H1 (cell line): Measurements from ENCODE around the gene TMEM169. TPM values are rescaled to one million over a fixed set of nuclear protein-coding genes. Genes with fewer than 3 reads are reported as not detected.
A peak's percentile ranks its signal among the peaks of the same experiment; 100 is the strongest.

Experiments
- CTCF ChIA-PET: fragments of 300-600 bp; sonication (Branson Sonifier 250); formaldehyde crosslinking; loops from one replicate; lab custom pipeline; 2021; ENCODE audit not compliant: partially characterized antibody; lab: Charles Lee
- POLR2A ChIA-PET: fragments of 300-600 bp; sonication (Branson Sonifier 250); formaldehyde crosslinking; loops from one replicate; lab custom pipeline; 2021; ENCODE audit warnings: inconsistent platforms; ENCODE audit not compliant: partially characterized antibody; lab: Charles Lee
- DNase-seq, 2 experiments: peaks; one replicate each; pipeline versions ENCODE4 v3.0.0 to v3.0.0-alpha.2; 2010 to 2022; ENCODE audit warnings: low spot score in 2 of 2, low read depth in 1 of 2, mixed read lengths in 1 of 2
- FAIRE-seq: peaks from 2 replicates; lab custom pipeline; 2011; peaks lifted over from hg19 to GRCh38; lab: Jason Lieb, UNC
- H2AFZ ChIP-seq: 2 replicates; pipeline ENCODE4 v1.8.1; 2012; ENCODE audit warnings: low read length, inconsistent platforms
- H2AK5ac ChIP-seq: 2 replicates; pipeline ENCODE4 v1.6.1; 2013; ENCODE audit warnings: low read depth, low read length
- H2BK120ac ChIP-seq: replicated peaks from 2 replicates; pipeline ENCODE3; 2013; ENCODE audit warnings: low read depth, low read length, inconsistent platforms
- H2BK12ac ChIP-seq: 2 replicates; pipeline ENCODE4 v1.6.1; 2013; ENCODE audit warnings: low read depth, low read length
- H2BK15ac ChIP-seq: 2 replicates; pipeline ENCODE4 v1.6.1; 2013; ENCODE audit warnings: low read length
- H2BK20ac ChIP-seq: 2 replicates; pipeline ENCODE4 v1.6.1; 2013; ENCODE audit warnings: low read length
- H2BK5ac ChIP-seq: 2 replicates; pipeline ENCODE4 v1.6.1; 2013; ENCODE audit warnings: low read depth, low read length
- H3K14ac ChIP-seq: 2 replicates; pipeline ENCODE4 v1.6.1; 2013; ENCODE audit warnings: inconsistent platforms; ENCODE audit not compliant: insufficient read length
- H3K18ac ChIP-seq: 2 replicates; pipeline ENCODE4 v1.6.1; 2013; ENCODE audit warnings: low read length; ENCODE audit errors: extremely low read depth
- H3K23ac ChIP-seq: 2 replicates; pipeline ENCODE4 v1.6.1; 2013; ENCODE audit warnings: inconsistent platforms; ENCODE audit not compliant: insufficient read length
- H3K23me2 ChIP-seq: 2 replicates; pipeline ENCODE4 v1.6.1; 2013; ENCODE audit warnings: low read depth, low read length
- H3K27ac ChIP-seq: 2 replicates; pipeline ENCODE4 v1.6.1; 2011; ENCODE audit warnings: low read depth, low read length, inconsistent platforms
- H3K27me3 ChIP-seq, 4 experiments: replicated peaks in 1 of 4; 1 replicate in 1 of 4; 2 replicates in 3 of 4; pipeline versions ENCODE4 v1.6.1 to v1.8.1; 2011 to 2013; ENCODE audit warnings: low read length in 3 of 4, mild to moderate bottlenecking in 3 of 4, inconsistent platforms in 2 of 4, mixed read lengths in 2 of 4, moderate library complexity in 1 of 4; ENCODE audit not compliant: control insufficient read depth in 3 of 4, insufficient read depth in 3 of 4; ENCODE audit errors: extremely low read depth in 1 of 4
- H3K36me3 ChIP-seq, 4 experiments: 2 replicates each; pipeline versions ENCODE4 v1.6.1 to v1.8.1; 2011 to 2013; ENCODE audit warnings: mild to moderate bottlenecking in 4 of 4, low read length in 3 of 4, moderate library complexity in 2 of 4, control low read depth in 1 of 4, inconsistent platforms in 1 of 4; ENCODE audit not compliant: insufficient read depth in 4 of 4, control insufficient read depth in 2 of 4
- H3K4ac ChIP-seq: replicated peaks from 2 replicates; pipeline ENCODE3; 2013; ENCODE audit warnings: low read length, low read depth, mixed read lengths, inconsistent platforms; ENCODE audit not compliant: insufficient read length
- H3K4me1 ChIP-seq, 4 experiments: replicated peaks in 1 of 4; 1 replicate in 1 of 4; 2 replicates in 3 of 4; pipeline versions ENCODE4 v1.6.1 to v1.8.1; 2011 to 2013; ENCODE audit warnings: low read length in 3 of 4, inconsistent platforms in 2 of 4, mixed read lengths in 1 of 4; ENCODE audit not compliant: insufficient read depth in 4 of 4, control insufficient read depth in 3 of 4
- H3K4me2 ChIP-seq, 2 experiments: 2 replicates each; pipeline versions ENCODE4 v1.6.1 to v1.8.1; 2011 to 2013; ENCODE audit warnings: low read depth in 2 of 2, low read length in 2 of 2, control low read depth in 1 of 2, inconsistent platforms in 1 of 2, mild to moderate bottlenecking in 1 of 2; ENCODE audit not compliant: insufficient read depth in 1 of 2
- H3K4me3 ChIP-seq, 4 experiments: fragments of 200-600, 300-600 bp in 1 of 4; sonication (generic), shearing (Covaris generic), sonication (Bioruptor Twin) in 1 of 4; 2 replicates each; pipeline versions ENCODE4 v1.5.1 to v1.8.1; 2011 to 2016; ENCODE audit warnings: low read length in 4 of 4, low read depth in 3 of 4, control low read depth in 2 of 4, inconsistent platforms in 2 of 4, mild to moderate bottlenecking in 2 of 4, mixed read lengths in 1 of 4, moderate library complexity in 1 of 4; ENCODE audit not compliant: insufficient read depth in 2 of 4; ENCODE audit errors: extremely low read depth in 1 of 4
- H3K56ac ChIP-seq: replicated peaks from 2 replicates; pipeline ENCODE3; 2013; ENCODE audit warnings: low read depth, mild to moderate bottlenecking, mixed read lengths, low read length, inconsistent platforms; ENCODE audit not compliant: insufficient read length
- H3K79me1 ChIP-seq: 2 replicates; pipeline ENCODE4 v1.6.1; 2013; ENCODE audit warnings: low read depth, low read length, control low read depth
- H3K79me2 ChIP-seq, 2 experiments: 2 replicates each; pipeline versions ENCODE4 v1.6.1 to v1.8.1; 2012 to 2013; ENCODE audit warnings: low read length in 2 of 2, mild to moderate bottlenecking in 2 of 2, inconsistent platforms in 1 of 2; ENCODE audit not compliant: insufficient read depth in 2 of 2, control insufficient read depth in 1 of 2
- H3K9ac ChIP-seq, 4 experiments: replicated peaks in 1 of 4; 1 replicate in 1 of 4; 2 replicates in 3 of 4; pipeline versions ENCODE4 v1.6.1 to v1.8.1; 2011 to 2013; ENCODE audit warnings: low read depth in 3 of 4, low read length in 3 of 4, control low read depth in 2 of 4, mild to moderate bottlenecking in 2 of 4, moderate library complexity in 2 of 4, inconsistent platforms in 1 of 4; ENCODE audit errors: extremely low read depth in 1 of 4
- H3K9me3 ChIP-seq, 2 experiments: 2 replicates each; pipeline versions ENCODE4 v1.6.1 to v1.8.1; 2012 to 2013; ENCODE audit warnings: mild to moderate bottlenecking in 2 of 2, moderate library complexity in 2 of 2, control low read depth in 1 of 2, inconsistent platforms in 1 of 2, low read depth in 1 of 2, low read length in 1 of 2, mixed read lengths in 1 of 2; ENCODE audit not compliant: insufficient read depth in 2 of 2
- H4K20me1 ChIP-seq, 2 experiments: replicated peaks in 1 of 2; 2 replicates each; pipeline versions ENCODE3 to v1.8.1; 2011 to 2013; ENCODE audit warnings: inconsistent platforms in 2 of 2, low read length in 2 of 2, mild to moderate bottlenecking in 1 of 2; ENCODE audit not compliant: insufficient read depth in 2 of 2, control insufficient read depth in 1 of 2
- H4K5ac ChIP-seq: 2 replicates; pipeline ENCODE4 v1.6.1; 2013; ENCODE audit warnings: low read length, low read depth, mixed read lengths, inconsistent platforms; ENCODE audit not compliant: insufficient read length
- H4K8ac ChIP-seq: 2 replicates; pipeline ENCODE4 v1.8.0; 2013; ENCODE audit warnings: mild to moderate bottlenecking, moderate library complexity, low read length, inconsistent platforms; ENCODE audit not compliant: insufficient read depth; ENCODE audit errors: extremely low read depth
- H4K91ac ChIP-seq: replicated peaks from 2 replicates; pipeline ENCODE3; 2013; ENCODE audit warnings: low read length, mixed read lengths, inconsistent platforms; ENCODE audit not compliant: insufficient read length
- CHD2 ChIP-seq: IDR thresholded peaks from 2 replicates; pipeline ENCODE4 v1.6.1; 2012; ENCODE audit warnings: low read length, improper control_type of control experiment
- CTCF ChIP-seq, 3 experiments: IDR thresholded peaks; 1 replicate in 2 of 3; 2 replicates in 1 of 3; pipeline versions ENCODE4 v1.5.1 to v1.6.1; 2011; ENCODE audit warnings: low read length in 3 of 3, mild to moderate bottlenecking in 3 of 3, inconsistent platforms in 2 of 3, low read depth in 1 of 3, moderate library complexity in 1 of 3; ENCODE audit not compliant: insufficient read depth in 1 of 3; ENCODE audit errors: control extremely low read depth in 1 of 3
- EGR1 ChIP-seq: IDR thresholded peaks from 2 replicates; pipeline ENCODE4 v1.6.1; 2011; ENCODE audit warnings: low read depth, low read length, borderline replicate concordance
- KDM1A ChIP-seq: fragments of 200-600, 300-600 bp; sonication (generic); IDR thresholded peaks from 2 replicates; pipeline ENCODE4 v1.7.1; 2016; ENCODE audit warnings: mild to moderate bottlenecking, low read length, borderline replicate concordance
- WGBS, 2 experiments: shearing (Covaris generic) in 1 of 2; methylation state at CpG; one replicate each; pipeline versions ENCODE4 v1.1.6 to v1.1.7; 2013 to 2015; ENCODE audit warnings: low lambda C conversion rate in 2 of 2, mixed read lengths in 2 of 2, inconsistent platforms in 1 of 2, low coverage in 1 of 2, missing lambda C conversion rate in 1 of 2; ENCODE audit not compliant: insufficient replicate concordance in 2 of 2, insufficient coverage in 1 of 2, insufficient read length in 1 of 2; ENCODE audit errors: extremely low coverage in 1 of 2, missing lambda C conversion rate in 1 of 2; 5-methylcytosine and 5-hydroxymethylcytosine counted together
- polyA plus RNA-seq, 7 experiments: library from polyadenylated mRNA; depleted of rRNA in 3 of 7; stranded (reverse) in 5 of 7; unstranded in 2 of 7; fragments of >200 nt in 5 of 7; fragments of 200-250 nt in 2 of 7; gene quantifications; 1 replicate in 5 of 7; 2 replicates in 1 of 7; 4 replicates in 1 of 7; pipeline versions ENCODE4 v1.2.1 to v1.2.3, GENCODE V29; 2011 to 2013; ENCODE audit warnings: missing spikeins in 2 of 7, mixed read lengths in 2 of 7
- total RNA-seq: library from RNA; stranded (reverse); fragmentation: NEBNext Ultra II Directional; extraction: Animal tissue kit (Norgen Biotek cat#: 25700); gene quantifications from 2 replicates; pipeline ENCODE4 v1.2.1, GENCODE V29; 2021

The TMEM169 gene
- total and polyA plus RNA-seq, 2 of the 8 experiments (the other 6 are each of a cell fraction or from before 2014, with no cell fraction given), result 0.41 to 2.4 TPM

- Histone ChIP-seq H3K9ac (no peak overlapping the region), H3K9me3 (no peaks in the 10 kb centered on the region), H2BK12ac (no peak overlapping the region), H3K14ac (no peak overlapping the region), H4K5ac (no peak overlapping the region), H2BK15ac (no peak overlapping the region), H2BK5ac (no peak overlapping the region), H3K4ac (no peak overlapping the region), H3K4me3 (no peak overlapping the region), H4K8ac (no peak overlapping the region), H2BK20ac (no peak overlapping the region), H3K23me2 (no peaks in the 10 kb centered on the region), H3K4me1 (no peaks in the 10 kb centered on the region), H3K79me1 (no peaks in the 10 kb centered on the region), H4K20me1 (no peaks in the 10 kb centered on the region), H3K79me2 (no peaks in the 10 kb centered on the region), H2AFZ (no peak overlapping the region), H2BK120ac (no peak overlapping the region), H3K18ac (no peak overlapping the region), H3K4me2 (no peak overlapping the region), H2AK5ac (no peak overlapping the region), H3K27me3 (no peaks in the 10 kb centered on the region), H4K91ac (no peak overlapping the region), H3K23ac (no peak overlapping the region), H3K27ac (no peak overlapping the region), H3K36me3 (peaks cover 0 to 11% (median under 1%) of the 10 kb centered on the region in 4 experiments; a peak in 3 of 8 replicates), H3K56ac (no peak overlapping the region)
- ChIA-PET POLR2A (interaction anchor here (1.5 kb wide), 1 partner anchor 53 kb away, joined by 3 read pairs; no protein-coding TSS in a partner anchor), CTCF (interaction anchor here (1.0 to 2.5 kb wide), 8 partner anchors 12 to 81 kb away, joined by 3 to 10 read pairs (median 6); no protein-coding TSS in a partner anchor)
- DNase-seq, result no peak
- whole genome bisulfite sequencing, 2 experiments, result 90% methylated on average over 5 of the region's 5 CpGs; no CpG with 5 or more reads in 1 of the 2 experiments
- FAIRE-seq, result no peak
- TF ChIP-seq EGR1 (no peak), KDM1A (peak; percentile 34; the same call in 1 of the 2 replicates), CTCF (IDR thresholded peaks at IDR 0.05; ENCODE audit: control extremely low read depth in 1 of 3, insufficient read depth in 1 of 3, low read depth in 1 of 3, low read length in 3 of 3) (peak in 1 of 3 experiments; percentile 16; a peak in 1 of 4 replicates), CHD2 (no peak)
Observed at GRCh38 chr2:216059233-216059834, 22.4 kb upstream of the TMEM169 start.
